HG03066 (cell line): ENCODE results near the gene CAT.
A peak's percentile ranks its signal among the peaks of the same experiment; 100 is the strongest.

ENCODE experiments used
- ATAC-seq: cut with Tn5 transposase; IDR thresholded peaks from one replicate; pipeline ENCODE4 v1.9.1; 2021; ENCODE audit warnings: low read depth; ENCODE audit not compliant: unreplicated experiment

Gene CAT

DNA sequence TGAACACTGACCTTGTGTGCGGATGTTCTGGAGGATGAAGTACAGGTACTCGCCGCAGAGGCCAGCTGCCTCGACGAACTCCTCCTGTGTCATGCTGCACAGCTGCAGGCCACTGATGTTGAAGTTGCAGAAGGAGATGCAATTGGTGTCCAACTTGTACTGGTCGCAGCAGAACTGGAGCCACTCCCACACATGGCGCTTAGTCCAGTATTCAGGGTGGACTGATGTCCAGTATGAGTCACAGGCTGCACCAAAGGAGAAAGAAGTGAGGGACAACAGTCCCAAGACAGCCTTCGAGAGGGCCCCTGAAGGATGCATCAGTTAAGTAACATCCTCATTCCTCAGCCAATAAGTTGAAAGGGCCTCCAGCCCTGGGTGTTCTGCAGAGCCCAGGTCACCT lies 54.7 kb downstream of the CAT start:
- ATAC-seq = no peak

DNA sequence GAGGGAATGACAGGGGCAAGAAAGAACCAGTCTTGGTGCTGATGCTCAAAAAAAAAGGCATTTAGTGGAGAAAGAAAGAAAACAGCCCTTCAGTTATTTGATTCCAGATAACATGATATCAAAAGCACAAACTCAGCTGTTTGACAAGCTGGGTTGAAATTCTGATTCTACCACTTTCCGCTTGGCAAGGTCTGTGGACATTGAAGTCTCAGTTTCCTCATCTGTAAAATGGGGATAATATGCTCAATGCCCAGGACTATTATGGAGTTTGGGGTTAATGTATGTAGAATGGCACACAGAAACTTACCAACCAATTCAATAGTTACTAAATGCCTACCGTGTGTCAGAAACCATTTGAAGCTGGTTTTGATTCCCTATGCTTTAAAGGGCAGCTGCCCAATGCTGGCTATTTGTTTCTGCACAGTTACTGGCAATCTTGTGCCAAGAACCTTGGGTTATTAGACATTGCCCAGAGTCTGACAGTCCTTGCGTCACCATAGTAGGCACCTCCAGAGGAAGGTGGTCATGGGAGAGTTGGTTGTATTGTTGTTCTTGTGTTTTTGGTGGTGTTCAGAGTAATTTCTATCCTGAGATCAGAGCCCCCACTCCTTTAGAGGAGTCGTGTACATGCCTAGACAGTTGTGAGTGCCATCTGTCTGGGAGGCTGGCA lies 55.3 kb downstream of the CAT start:
- ATAC-seq = no peak

GRCh38 chr11:34495239-34495723 lies 56.5 kb downstream of the CAT start:
- ATAC-seq = no peak

GRCh38 chr11:34495724-34496377 lies 57.1 kb downstream of the CAT start:
- ATAC-seq = no peak

GRCh38 chr11:34499719-34500500 lies 61.2 kb downstream of the CAT start:
- no peak for ATAC-seq

DNA sequence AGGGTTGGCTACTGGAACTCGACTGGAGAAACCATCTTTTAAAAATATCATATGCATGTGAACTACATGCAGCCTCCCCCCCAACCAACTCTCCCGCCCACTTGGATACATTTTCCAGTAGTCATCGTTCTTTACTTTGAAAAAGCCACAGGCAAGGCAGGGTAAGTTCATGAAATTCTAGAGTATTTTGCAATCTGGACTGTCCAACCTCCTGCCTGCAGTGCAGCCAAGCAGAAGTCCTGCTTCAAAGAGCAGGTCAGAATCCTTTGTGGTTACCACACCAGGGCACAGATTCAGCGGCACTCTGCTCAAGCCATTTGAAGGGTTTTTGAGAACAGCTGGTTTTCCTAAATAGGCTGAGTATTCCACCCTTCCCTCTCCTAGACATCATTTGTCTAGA lies 62.8 kb downstream of the CAT start:
- ATAC-seq = no peak

DNA sequence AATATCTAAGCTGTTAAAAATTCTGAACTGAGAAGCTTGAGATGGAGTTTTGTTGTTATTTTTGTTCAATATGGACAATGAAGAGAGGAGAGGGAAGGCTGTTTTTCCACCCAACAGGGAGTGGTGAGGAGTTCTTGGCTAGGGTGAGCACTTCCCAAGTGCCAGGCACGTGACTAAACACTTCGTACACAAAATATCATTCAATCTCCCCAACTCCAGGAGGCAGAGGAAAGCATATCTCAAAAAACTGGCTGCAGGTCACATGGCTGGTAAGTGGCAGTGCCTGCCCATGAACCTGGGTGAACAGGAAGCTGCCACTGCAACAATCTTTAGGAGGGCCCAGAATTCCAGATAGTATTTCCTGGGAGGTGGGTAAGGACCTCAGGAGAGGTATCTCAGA lies 63.2 kb downstream of the CAT start:
- no peak for ATAC-seq

GRCh38 chr11:34502949-34503348 lies 64.2 kb downstream of the CAT start:
- ATAC-seq = no peak

DNA sequence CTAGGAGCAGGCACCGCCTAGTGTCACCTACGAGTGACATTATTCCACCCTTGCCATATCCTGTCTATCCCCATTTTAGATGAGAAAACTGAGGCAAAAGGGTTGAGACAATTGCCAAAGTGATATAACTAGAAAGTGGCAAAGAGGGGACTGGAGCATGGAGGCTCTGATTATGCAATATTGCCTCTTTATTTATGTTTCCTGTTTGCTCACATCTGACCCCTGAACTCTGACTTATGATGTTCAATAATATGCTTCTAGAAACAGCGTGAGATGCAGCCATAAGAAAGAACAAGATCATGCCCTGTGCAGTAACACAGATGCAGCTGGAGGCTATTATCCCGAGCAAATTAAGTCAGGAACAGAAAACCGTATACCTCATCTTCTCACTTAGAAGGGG lies 67.1 kb downstream of the CAT start:
- no peak for ATAC-seq

DNA sequence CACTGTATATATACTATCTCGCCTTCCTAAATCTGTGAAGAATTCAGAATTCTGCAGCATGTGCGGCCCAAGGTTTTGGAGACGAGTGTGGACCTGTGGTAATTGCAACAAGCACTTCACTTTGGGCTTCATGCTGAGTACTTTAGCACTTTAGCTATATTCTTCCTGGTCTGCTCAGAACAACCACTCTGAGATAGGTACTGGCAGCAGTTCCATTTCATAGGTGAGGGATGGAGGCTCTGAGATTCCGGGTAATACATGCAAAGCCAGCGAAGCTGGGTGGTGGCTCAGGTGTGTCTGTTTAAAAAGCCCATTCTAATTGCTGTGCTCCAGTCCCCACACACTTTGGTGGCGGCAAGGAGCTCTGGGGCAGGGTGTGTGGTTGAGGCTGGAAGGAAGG lies 68.4 kb downstream of the CAT start:
- ATAC-seq = no peak

DNA sequence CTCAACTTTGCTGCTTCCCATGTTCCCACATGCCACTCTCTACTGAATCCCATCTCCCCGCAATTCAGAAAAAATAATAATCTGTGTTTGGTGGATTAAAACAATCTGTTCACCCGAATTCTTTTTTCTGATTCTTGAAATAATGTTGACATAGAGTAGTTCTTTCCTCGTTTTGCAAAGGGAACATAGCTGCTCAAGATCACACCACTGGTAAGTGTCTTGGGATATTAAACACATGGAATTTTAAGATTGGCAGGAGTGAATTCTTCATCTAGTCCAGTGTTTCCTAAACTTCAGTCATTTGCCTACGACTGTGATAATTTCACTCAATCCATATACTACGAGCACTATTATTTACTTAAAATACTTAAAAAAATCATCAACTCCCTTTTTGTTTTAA lies 68.9 kb downstream of the CAT start:
- ATAC-seq = no peak

GRCh38 chr11:34508524-34508923 lies 69.8 kb downstream of the CAT start:
- ATAC-seq = no peak

DNA sequence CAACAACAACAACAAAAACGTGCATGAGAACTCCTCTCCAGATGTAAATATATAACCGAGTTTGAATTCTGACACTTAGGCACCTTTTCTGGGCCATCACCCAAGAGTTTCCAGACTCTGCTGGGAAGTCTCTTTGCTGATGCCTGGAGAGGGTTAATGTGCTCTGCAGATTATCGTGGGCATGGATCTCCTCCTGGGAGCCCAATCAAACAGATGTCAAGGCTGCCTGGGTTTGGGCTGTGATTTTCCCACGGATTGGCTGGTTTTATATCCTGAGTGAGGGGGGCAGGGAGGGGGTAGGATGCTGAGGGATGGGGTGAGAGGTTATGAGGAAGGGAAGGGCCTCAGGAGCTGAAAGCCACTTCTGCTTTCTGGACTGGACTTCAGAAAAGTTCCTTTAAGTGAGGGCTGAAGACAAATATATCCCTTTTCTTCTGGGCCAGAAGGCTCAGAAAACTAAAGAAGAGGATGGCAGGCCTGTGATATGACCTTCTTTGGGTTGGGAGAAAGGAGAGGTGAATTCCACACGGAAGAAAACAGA lies 70.7 kb downstream of the CAT start:
- ATAC-seq = no peak

DNA sequence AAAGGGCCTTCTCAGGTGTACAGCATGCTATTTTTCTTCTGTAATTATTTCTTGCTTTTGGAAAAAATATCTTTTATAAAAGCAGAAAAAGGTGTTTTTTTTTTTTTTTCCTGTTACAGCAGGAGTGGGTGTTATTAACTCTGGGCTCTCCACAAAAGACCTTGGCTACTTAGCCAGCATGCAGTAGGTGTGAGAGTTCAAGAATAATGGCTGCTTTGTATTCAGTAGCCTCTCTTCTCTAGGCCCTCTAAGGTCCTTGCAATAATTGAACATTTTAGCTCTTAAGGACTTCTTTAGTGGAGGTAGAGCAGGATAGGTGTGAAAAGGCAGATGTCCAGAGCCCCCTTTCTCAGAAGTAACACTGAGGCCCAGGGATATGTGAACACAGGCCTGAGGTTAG lies 71.5 kb downstream of the CAT start:
- ATAC-seq = no peak

DNA sequence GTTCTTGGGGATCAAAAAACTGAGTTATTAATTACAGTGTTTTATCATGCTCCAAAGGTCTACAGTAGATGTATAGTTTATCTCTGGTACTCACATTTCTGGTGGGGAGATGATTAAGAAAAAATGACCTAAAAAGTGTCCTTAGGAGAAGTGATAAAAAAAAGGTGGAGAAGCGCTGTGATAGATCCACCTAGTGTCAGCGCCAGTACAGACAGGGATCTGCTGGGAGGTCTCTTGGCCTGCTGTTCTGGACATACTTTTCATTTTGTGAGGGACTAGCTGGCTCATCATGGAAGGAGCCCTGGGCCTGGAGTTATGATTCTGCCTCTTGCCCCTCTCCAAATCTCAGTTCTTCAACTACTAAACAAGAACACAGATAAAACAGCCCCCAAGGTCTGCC lies 71.9 kb downstream of the CAT start:
- ATAC-seq = no peak

DNA sequence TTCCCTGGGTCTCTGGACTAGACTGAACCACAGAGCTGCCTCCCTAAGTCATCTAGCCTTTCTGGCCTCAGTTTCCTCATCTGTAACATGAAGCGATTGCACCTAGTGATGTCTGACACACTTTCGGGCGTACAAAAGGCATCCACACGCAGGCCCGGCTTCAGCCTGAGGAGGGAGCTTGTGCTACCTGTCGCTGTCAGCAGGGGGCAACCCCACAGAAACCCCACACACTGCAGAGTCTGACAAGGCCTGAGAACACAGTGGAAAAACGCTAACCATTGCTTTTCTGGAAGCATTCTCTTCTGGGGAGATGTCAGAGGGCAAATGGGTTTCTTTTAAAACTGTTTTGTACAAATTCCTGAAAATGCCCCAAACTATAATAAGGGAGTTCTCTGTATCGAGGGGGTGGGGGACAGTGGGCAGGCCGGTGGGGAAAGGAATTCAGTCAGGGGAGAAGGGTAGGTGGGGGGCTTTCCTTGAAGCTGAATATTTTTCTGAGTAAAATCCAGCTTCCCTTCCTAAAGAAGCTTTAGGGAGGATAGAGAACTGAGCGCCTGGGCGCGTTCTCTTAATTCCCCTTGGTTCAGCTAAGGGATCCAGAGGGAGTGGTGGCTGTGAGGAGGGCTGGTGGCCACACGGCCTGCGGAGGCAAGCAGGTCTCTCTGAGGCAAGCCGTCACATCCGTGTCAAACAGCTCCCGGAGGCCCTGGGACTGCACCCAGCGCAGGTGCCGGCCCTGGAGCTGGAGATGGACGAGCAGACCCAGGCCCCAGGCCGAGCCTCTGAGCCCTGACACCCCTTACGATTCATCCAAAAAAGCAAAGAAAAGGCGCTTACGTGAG lies 74.3 kb downstream of the CAT start:
- peak; percentile 66 for ATAC-seq

GRCh38 chr11:34513682-34514449 lies 75.1 kb downstream of the CAT start, which contains the start of gene ELF5:
Gene ELF5, minus strand, starts transcription at chr11:34513794. Its CDS starts 8,045 bp downstream, at chr11:34505749.
- ATAC-seq = no peak

GRCh38 chr11:34514597-34514996 lies 75.9 kb downstream of the CAT start:
- no peak for ATAC-seq

- no peak for ATAC-seq
Observed at GRCh38 chr11:34516247-34517040, 77.7 kb downstream of the CAT start.
